KMS-11 (cell line): ENCODE data around the gene LRRC39.

ENCODE experiments used
- H2AFZ ChIP-seq: fragments of 200-600 bp; sonication (generic); 2 replicates; pipeline ENCODE4 v1.6.1; 2016; ENCODE audit warnings: antibody characterized with exemption, mixed run types, low read depth
- H3K27ac ChIP-seq: fragments of 200-600 bp; sonication (generic); 2 replicates; pipeline ENCODE4 v1.6.1; 2016; ENCODE audit warnings: mild to moderate bottlenecking, mixed run types
- H3K27me3 ChIP-seq: fragments of 200-600 bp; sonication (generic); 2 replicates; pipeline ENCODE4 v1.6.1; 2017; ENCODE audit warnings: mild to moderate bottlenecking, low read depth, mixed run types, moderate library complexity; ENCODE audit not compliant: insufficient read depth
- H3K36me3 ChIP-seq: fragments of 200-600 bp; sonication (generic); 2 replicates; pipeline ENCODE4 v1.6.1; 2017; ENCODE audit warnings: mild to moderate bottlenecking, mixed run types; ENCODE audit not compliant: insufficient read depth
- H3K4me1 ChIP-seq: fragments of 200-600 bp; sonication (generic); 2 replicates; pipeline ENCODE4 v1.6.1; 2016; ENCODE audit warnings: mild to moderate bottlenecking, low read depth, mixed run types; ENCODE audit not compliant: poor library complexity, severe bottlenecking
- H3K4me2 ChIP-seq: fragments of 200-600 bp; sonication (generic); 2 replicates; pipeline ENCODE4 v1.7.0; 2016; ENCODE audit warnings: mild to moderate bottlenecking, mixed run types
- H3K4me3 ChIP-seq: fragments of 200-600 bp; sonication (generic); IDR thresholded peaks from 2 replicates; pipeline ENCODE4 v1.6.1; 2017; ENCODE audit warnings: low read depth, low read length, mixed read lengths; ENCODE audit not compliant: insufficient read depth
- H3K79me2 ChIP-seq: fragments of 200-600 bp; sonication (generic); 2 replicates; pipeline ENCODE4 v1.6.1; 2016; ENCODE audit warnings: low read depth, mixed run types; ENCODE audit not compliant: insufficient read depth
- H3K9ac ChIP-seq: fragments of 200-600 bp; sonication (generic); 2 replicates; pipeline ENCODE4 v1.6.1; 2016; ENCODE audit warnings: mild to moderate bottlenecking, mixed run types
- H4K20me1 ChIP-seq: fragments of 200-600 bp; sonication (generic); 2 replicates; pipeline ENCODE4 v1.6.1; 2016; ENCODE audit warnings: mild to moderate bottlenecking, mixed run types; ENCODE audit not compliant: insufficient read depth
- CTCF ChIP-seq: fragments of 200-600 bp; sonication (generic); conservative IDR thresholded peaks from 2 replicates; pipeline ENCODE4 v1.6.1; 2017; ENCODE audit warnings: low read depth, mild to moderate bottlenecking, antibody characterized with exemption, low read length, moderate library complexity, mixed read lengths

LRRC39 gene

GRCh38 chr1:100131623-100132022, 46.4 kb downstream of the LRRC39 start:
- Histone ChIP-seq H3K4me2 (peak overlapping the region; percentile 55), H3K4me1 (peaks cover 30% of the 10 kb centered on the region), H3K4me3 (peak overlapping the region; percentile 15), H3K36me3 (no peaks in the 10 kb centered on the region), H3K9ac (no peak overlapping the region), H3K27ac (no peak overlapping the region), H3K79me2 (peaks cover 41% of the 10 kb centered on the region), H2AFZ (no peak overlapping the region), H3K27me3 (no peaks in the 10 kb centered on the region), H4K20me1 (no peaks in the 10 kb centered on the region)
- TF ChIP-seq CTCF: no peak

- H3K36me3 ChIP-seq: no peaks in the 10 kb centered on the region
- no peak overlapping the region for H3K4me3 ChIP-seq
- no peak for TF ChIP-seq CTCF
- no peaks in the 10 kb centered on the region for H3K27me3 ChIP-seq
- H3K9ac ChIP-seq: no peak overlapping the region
- H2AFZ ChIP-seq: no peak overlapping the region
- H4K20me1 ChIP-seq: no peaks in the 10 kb centered on the region
- no peak overlapping the region for H3K27ac ChIP-seq
- peaks cover 30% of the 10 kb centered on the region for H3K4me1 ChIP-seq
- H3K79me2 ChIP-seq: peaks cover 41% of the 10 kb centered on the region
- no peak overlapping the region for H3K4me2 ChIP-seq
Measured at GRCh38 chr1:100130552-100131077, 47.4 kb downstream of the LRRC39 start.

GRCh38 chr1:100127226-100127625, 50.8 kb downstream of the LRRC39 start:
- no peak for TF ChIP-seq CTCF
- Histone ChIP-seq H3K9ac (no peak overlapping the region), H4K20me1 (no peaks in the 10 kb centered on the region)

GRCh38 chr1:100122177-100122576, 55.9 kb downstream of the LRRC39 start:
- Histone ChIP-seq H3K4me1 (no peaks in the 10 kb centered on the region), H3K27me3 (no peaks in the 10 kb centered on the region), H3K4me2 (no peak overlapping the region), H2AFZ (no peak overlapping the region), H3K27ac (no peak overlapping the region), H4K20me1 (no peaks in the 10 kb centered on the region), H3K4me3 (no peak overlapping the region), H3K36me3 (no peaks in the 10 kb centered on the region), H3K79me2 (no peaks in the 10 kb centered on the region; the same call in 1 of the 2 replicates), H3K9ac (no peak overlapping the region)
- no peak for TF ChIP-seq CTCF

More at GRCh38 chr1:100127226-100127625, 50.8 kb downstream of the LRRC39 start:
- Histone ChIP-seq H3K36me3 (no peaks in the 10 kb centered on the region), H3K27me3 (no peaks in the 10 kb centered on the region), H2AFZ (no peak overlapping the region), H3K27ac (no peak overlapping the region), H3K4me1 (peaks cover 24% of the 10 kb centered on the region), H3K4me3 (no peak overlapping the region), H3K79me2 (peaks cover 32% of the 10 kb centered on the region), H3K4me2 (no peak overlapping the region)
